Transverse colon (tissue), 4 donors: ENCODE results near the gene ADRA2A. TPM values are rescaled to one million over a fixed set of nuclear protein-coding genes. Genes with fewer than 3 reads are reported as not detected.
A peak's percentile ranks its signal among the peaks of the same experiment; 100 is the strongest.

Source experiments
- DNase-seq: peaks from one replicate; pipeline ENCODE4 v3.0.0-alpha.2; 2019
- H3K27ac ChIP-seq, 4 donors: fragments of 200-600 bp; sonication (generic); 2 replicates each; pipeline ENCODE4 v1.5.1; 2016 to 2018; ENCODE audit warnings: inconsistent platforms in 4 of 4
- H3K27me3 ChIP-seq: fragments of 200-600 bp; sonication (generic); 2 replicates; pipeline ENCODE4 v1.5.1; 2017; ENCODE audit warnings: inconsistent platforms
- H3K36me3 ChIP-seq, 4 donors: fragments of 200-600 bp; sonication (generic); 2 replicates each; pipeline ENCODE4 v1.5.1; 2017 to 2019; ENCODE audit warnings: inconsistent platforms in 4 of 4
- H3K4me1 ChIP-seq, 4 donors: fragments of 200-600 bp; sonication (generic); 2 replicates each; pipeline ENCODE4 v1.5.1; 2017 to 2020; ENCODE audit warnings: inconsistent platforms in 4 of 4
- H3K4me3 ChIP-seq, 4 donors: fragments of 200-600 bp; sonication (generic); 1 replicate in 1 of 4; 2 replicates in 3 of 4; pipeline versions ENCODE4 v1.5.1 to v1.6.1; 2017 to 2019; ENCODE audit warnings: inconsistent platforms in 4 of 4
- H3K9me3 ChIP-seq, 2 donors: fragments of 200-600 bp; sonication (generic); 2 replicates each; pipeline ENCODE4 v1.5.1; 2017 to 2019; ENCODE audit warnings: inconsistent platforms in 2 of 2
- CTCF ChIP-seq, 5 experiments: fragments of 200-600 bp in 3 of 5; fragments of 450-650 bp in 2 of 5; sonication (generic) in 3 of 5; IDR thresholded peaks; 1 replicate in 2 of 5; 2 replicates in 3 of 5; pipeline ENCODE4 v1.5.1; 2016 to 2017; ENCODE audit warnings: antibody characterized with exemption in 5 of 5, inconsistent platforms in 3 of 5, mild to moderate bottlenecking in 2 of 5, moderate library complexity in 1 of 5
- EP300 ChIP-seq: sonication (generic); formaldehyde crosslinking; IDR thresholded peaks from one replicate; pipeline ENCODE4 v1.6.1; 2017; ENCODE audit warnings: antibody characterized with exemption, low read depth
- POLR2A ChIP-seq: fragments of 450-650 bp; IDR thresholded peaks from one replicate; pipeline ENCODE4 v1.6.1; 2016; ENCODE audit warnings: antibody characterized with exemption, mild to moderate bottlenecking, moderate library complexity
- POLR2AphosphoS5 ChIP-seq, 3 donors: sonication (generic); formaldehyde crosslinking; IDR thresholded peaks; one replicate each; pipeline ENCODE4 v1.6.1; 2016; ENCODE audit warnings: antibody characterized with exemption in 3 of 3
- WGBS, 2 donors: methylation state at CpG; one replicate each; pipeline ENCODE4 v1.1.5; 2018; ENCODE audit warnings: low coverage in 1 of 2; 5-methylcytosine and 5-hydroxymethylcytosine counted together
- in situ Hi-C, 4 donors: fragments of 200-750 bp; cut with MboI; loops; one replicate each; pipeline versions ENCODE4 v1.15.0 to v1.15.1; 2017; ENCODE audit warnings: low sequenced_read_pairs in 3 of 4, low pct_ligation_motif_present in 1 of 4, low pct_unique_long_range_greater_than_20kb in 1 of 4
- intact Hi-C: fragments of 100-400 bp; cut with DNase I; formaldehyde crosslinking; loops from one replicate; pipeline ENCODE4 v1.15.1; 2023; ENCODE audit warnings: low total_unique reads
- total RNA-seq, 4 donors: library from RNA; depleted of rRNA; stranded (reverse); fragments of >200 nt; gene quantifications; one replicate each; pipeline ENCODE4 v1.1.0, GENCODE V29; 2016

The ADRA2A gene
- total RNA-seq, 4 donors from 2014 or later: 11.9 to 53.5 (median 17.7) TPM

GRCh38 chr10:111098679-111099437 lies 22.0 kb downstream of the ADRA2A start:
- in situ Hi-C loops: no loop called here
- peak; percentile 31 for DNase-seq
- H3K4me1 ChIP-seq: peaks cover 0 to 42% (median 18%) of the 10 kb centered on the region in 4 donors
- no peaks in the 10 kb centered on the region for H3K27me3 ChIP-seq
- H3K4me3 ChIP-seq: no peak overlapping the region
- 63% methylated on average over 1 of the region's 1 CpG; no CpG with 5 or more reads in 1 of the 2 donors for WGBS, 2 donors
- intact Hi-C loops: no loop called here
- H3K27ac ChIP-seq: peak overlapping the region in 3 of 4 donors; percentile 22 to 54 (median 34)
- H3K9me3 ChIP-seq: no peaks in the 10 kb centered on the region
- no peaks in the 10 kb centered on the region for H3K36me3 ChIP-seq
- TF ChIP-seq POLR2A (no peak), POLR2AphosphoS5 (IDR thresholded peaks at IDR 0.05) (no peak), CTCF (IDR thresholded peaks at IDR 0.05) (no peak), EP300 (no peak)

GRCh38 chr10:111100198-111100597 lies 23.4 kb downstream of the ADRA2A start:
- 40 to 54% methylated on average over 1 to 5 of the region's 5 CpGs for WGBS, 2 donors
- no peaks in the 10 kb centered on the region for H3K36me3 ChIP-seq
- peaks cover 0 to 51% (median 18%) of the 10 kb centered on the region in 4 donors for H3K4me1 ChIP-seq
- intact Hi-C loops: no loop called here
- H3K9me3 ChIP-seq: no peaks in the 10 kb centered on the region
- TF ChIP-seq EP300 (no peak), CTCF (IDR thresholded peaks at IDR 0.05) (no peak), POLR2AphosphoS5 (IDR thresholded peaks at IDR 0.05) (no peak), POLR2A (no peak)
- H3K4me3 ChIP-seq: no peak overlapping the region
- peak overlapping the region in 3 of 4 donors; percentile 11 to 54 (median 22) for H3K27ac ChIP-seq
- no peaks in the 10 kb centered on the region for H3K27me3 ChIP-seq
- DNase-seq: peak; percentile 65
- in situ Hi-C loops: no loop called here

- Histone ChIP-seq H3K27ac (no peak overlapping the region), H3K27me3 (no peaks in the 10 kb centered on the region), H3K4me3 (no peak overlapping the region), H3K4me1 (peaks cover 0 to 51% (median 18%) of the 10 kb centered on the region in 4 donors), H3K9me3 (no peaks in the 10 kb centered on the region), H3K36me3 (no peaks in the 10 kb centered on the region)
- no peak for DNase-seq
- no peak for TF ChIP-seq POLR2A
- TF ChIP-seq POLR2AphosphoS5 (IDR thresholded peaks at IDR 0.05): no peak
- TF ChIP-seq CTCF (IDR thresholded peaks at IDR 0.05): no peak
- TF ChIP-seq EP300: no peak
- WGBS, 2 donors: 53 to 80% methylated on average over 2 to 4 of the region's 4 CpGs
- intact Hi-C loops (no loop called here), in situ Hi-C loops (no loop called here)
These were observed 25.0 kb downstream of the ADRA2A start for GRCh38 chr10:111101796-111102195.

- 79% methylated on average over 4 of the region's 4 CpGs; no CpG with 5 or more reads in 1 of the 2 donors for WGBS, 2 donors
- DNase-seq: no peak
- no peaks in the 10 kb centered on the region for H3K36me3 ChIP-seq
- peak overlapping the region in 3 of 4 donors; percentile 54 to 66 (median 63) for H3K27ac ChIP-seq
- TF ChIP-seq POLR2A (no peak), EP300 (no peak), CTCF (IDR thresholded peaks at IDR 0.05) (no peak), POLR2AphosphoS5 (IDR thresholded peaks at IDR 0.05) (no peak)
- H3K9me3 ChIP-seq: no peaks in the 10 kb centered on the region
- peaks cover 0 to 51% (median 18%) of the 10 kb centered on the region in 4 donors for H3K4me1 ChIP-seq
- no peak overlapping the region for H3K4me3 ChIP-seq
- in situ Hi-C loops: no loop called here
- H3K27me3 ChIP-seq: no peaks in the 10 kb centered on the region
- intact Hi-C loops: no loop called here
These were observed 25.6 kb downstream of the ADRA2A start for GRCh38 chr10:111102359-111102837.
